HepG2 (cell line): ENCODE measurements around the gene CPED1. TPM values are rescaled to one million over a fixed set of nuclear protein-coding genes. Genes with fewer than 3 reads are reported as not detected.
A peak's percentile ranks its signal among the peaks of the same experiment; 100 is the strongest.

Source experiments
- ATAC-seq: fragments of 200-7000 bp; cut with Tn5 transposase; 3 replicates; pipeline ENCODE4 v1.9.1; 2020; ENCODE audit warnings: mild to moderate bottlenecking, moderate library complexity
- BruUV-seq: library from RNA; stranded (reverse); fragments of 400-500 nt; replicated peaks from 2 replicates; lab custom pipeline; 2021; lab: Mats Ljungman, UMichigan
- CTCF ChIA-PET: fragments of 300-600 bp; formaldehyde crosslinking; extraction: SDS; loops from one replicate; lab custom pipeline; 2021; ENCODE audit warnings: low total read pairs, inconsistent platforms, low intra/inter-chr PET ratio; lab: Yijun Ruan, JAX
- POLR2A ChIA-PET: fragments of 350-600 bp; sonication (Branson Sonifier 250); formaldehyde crosslinking; loops from one replicate; lab custom pipeline; 2020; ENCODE audit warnings: antibody characterized with exemption, inconsistent platforms; lab: Yijun Ruan, JAX
- DNase-seq: peaks from one replicate; pipeline ENCODE4 v3.0.0-alpha.2; 2015; ENCODE audit warnings: low spot score
- FAIRE-seq: peaks from 3 replicates; lab custom pipeline; 2011; peaks lifted over from hg19 to GRCh38; lab: Jason Lieb, UNC
- H2AFZ ChIP-seq: one replicate; pipeline ENCODE4 v1.6.1; 2011; ENCODE audit warnings: low read length, inconsistent platforms
- H3K27ac ChIP-seq: fragments of 300-600 bp; 3 replicates; pipeline ENCODE4 v1.8.0; 2011; ENCODE audit warnings: mixed run types, mild to moderate bottlenecking, mixed read lengths, low read length, inconsistent platforms; ENCODE audit not compliant: insufficient read depth; ENCODE audit errors: extremely low read length
- H3K27me3 ChIP-seq, 2 experiments: fragments of 200-600 bp in 1 of 2; 2 replicates in 1 of 2; 3 replicates in 1 of 2; pipeline versions ENCODE4 v1.6.0 to v1.8.0; 2011; ENCODE audit warnings: low read length in 2 of 2, mild to moderate bottlenecking in 2 of 2, moderate library complexity in 2 of 2, inconsistent platforms in 1 of 2; ENCODE audit not compliant: insufficient read depth in 2 of 2, control insufficient read depth in 1 of 2
- H3K36me3 ChIP-seq, 2 experiments: fragments of 200-600 bp in 1 of 2; replicated peaks in 1 of 2; 2 replicates in 1 of 2; 3 replicates in 1 of 2; pipeline versions ENCODE4 v1.5.1 to v1.8.0; 2011; ENCODE audit warnings: low read length in 2 of 2, inconsistent platforms in 1 of 2; ENCODE audit not compliant: insufficient read depth in 2 of 2, control insufficient read depth in 1 of 2
- H3K4me1 ChIP-seq: 2 replicates; pipeline ENCODE4 v1.5.1; 2012; ENCODE audit warnings: low read length, inconsistent platforms; ENCODE audit not compliant: insufficient read depth
- H3K4me2 ChIP-seq: 2 replicates; pipeline ENCODE4 v1.6.0; 2011; ENCODE audit warnings: low read depth, low read length, inconsistent platforms
- H3K4me3 ChIP-seq, 3 experiments: fragments of 200-600 bp in 1 of 3; sonication (generic), shearing (Covaris generic) in 1 of 3; replicated peaks in 1 of 3; 2 replicates each; pipeline ENCODE4 v1.5.1; 2011 to 2016; ENCODE audit warnings: low read length in 3 of 3, inconsistent platforms in 2 of 3, low read depth in 2 of 3, mild to moderate bottlenecking in 2 of 3, control low read depth in 1 of 3, mixed read lengths in 1 of 3; ENCODE audit not compliant: insufficient read depth in 1 of 3
- H3K79me2 ChIP-seq: one replicate; pipeline ENCODE4 v1.6.1; 2011; ENCODE audit warnings: low read length, inconsistent platforms; ENCODE audit not compliant: insufficient read depth
- H3K9ac ChIP-seq: 2 replicates; pipeline ENCODE4 v1.6.0; 2011; ENCODE audit warnings: mild to moderate bottlenecking, low read depth, low read length, inconsistent platforms; ENCODE audit not compliant: insufficient read depth
- H3K9me3 ChIP-seq: 2 replicates; pipeline ENCODE4 v1.5.1; 2012; ENCODE audit warnings: mild to moderate bottlenecking, low read length
- H4K20me1 ChIP-seq: 2 replicates; pipeline ENCODE4 v1.6.0; 2011; ENCODE audit warnings: inconsistent platforms, mild to moderate bottlenecking, low read length, moderate library complexity; ENCODE audit not compliant: insufficient read depth
- AKAP8 ChIP-seq: sonication (generic); formaldehyde crosslinking; IDR thresholded peaks from 2 replicates; pipeline ENCODE4 v1.5.1; 2020; ENCODE audit warnings: mild to moderate bottlenecking, missing genetic modification reagents
- CHD4 ChIP-seq: fragments of 200-600 bp; sonication (generic); IDR thresholded peaks from 2 replicates; pipeline ENCODE4 v1.7.0; 2017; ENCODE audit warnings: mild to moderate bottlenecking, low read length, borderline replicate concordance
- ESRRA ChIP-seq: sonication (generic); formaldehyde crosslinking; IDR thresholded peaks from 2 replicates; pipeline ENCODE4 v1.5.1; 2020; ENCODE audit warnings: mild to moderate bottlenecking, low read depth, missing genetic modification reagents
- HMGA1 ChIP-seq: sonication (generic); formaldehyde crosslinking; conservative IDR thresholded peaks from 2 replicates; pipeline ENCODE4 v1.4.0; 2020; ENCODE audit warnings: missing genetic modification reagents
- HOMEZ ChIP-seq: IDR thresholded peaks from 2 replicates; pipeline ENCODE4 v1.6.1; 2016; ENCODE audit warnings: low read depth
- KAT8 ChIP-seq: IDR thresholded peaks from 2 replicates; pipeline ENCODE4 v1.6.1; 2016; ENCODE audit warnings: missing genetic modification reagents, missing compliant biosample characterization
- KLF12 ChIP-seq: sonication (generic); formaldehyde crosslinking; IDR thresholded peaks from 2 replicates; pipeline ENCODE4 v1.4.0; 2020; ENCODE audit warnings: missing genetic modification reagents, borderline replicate concordance
- KLF6 ChIP-seq: IDR thresholded peaks from 2 replicates; pipeline ENCODE4 v1.8.0; 2016; ENCODE audit warnings: missing biosample characterization, missing genetic modification reagents
- MTERF4 ChIP-seq: sonication (generic); formaldehyde crosslinking; IDR thresholded peaks from 2 replicates; pipeline ENCODE4 v1.8.0; 2023; ENCODE audit warnings: mild to moderate bottlenecking, missing genetic modification reagents
- MTF2 ChIP-seq: sonication (generic); formaldehyde crosslinking; IDR thresholded peaks from 2 replicates; pipeline ENCODE4 v1.5.0; 2020; ENCODE audit warnings: missing genetic modification reagents, borderline replicate concordance
- RBAK ChIP-seq: sonication (generic); formaldehyde crosslinking; IDR thresholded peaks from 2 replicates; pipeline ENCODE4 v1.5.1; 2020; ENCODE audit warnings: mild to moderate bottlenecking, missing genetic modification reagents
- TRIM24 ChIP-seq: sonication (generic); formaldehyde crosslinking; IDR thresholded peaks from 2 replicates; pipeline ENCODE4 v1.8.0; 2022; ENCODE audit warnings: mild to moderate bottlenecking, missing genetic modification reagents
- ZC3H13 ChIP-seq: sonication (generic); formaldehyde crosslinking; IDR thresholded peaks from 2 replicates; pipeline ENCODE4 v1.8.1; 2023; ENCODE audit warnings: mild to moderate bottlenecking, missing genetic modification reagents, moderate library complexity
- ZFP41 ChIP-seq: sonication (generic); formaldehyde crosslinking; IDR thresholded peaks from 2 replicates; pipeline ENCODE4 v1.4.0; 2020; ENCODE audit warnings: mild to moderate bottlenecking, missing genetic modification reagents, borderline replicate concordance
- ZNF263 ChIP-seq: sonication (generic); formaldehyde crosslinking; IDR thresholded peaks from 2 replicates; pipeline ENCODE4 v1.4.0; 2020; ENCODE audit warnings: missing genetic modification reagents
- ZNF512B ChIP-seq: sonication (generic); formaldehyde crosslinking; IDR thresholded peaks from 2 replicates; pipeline ENCODE4 v1.5.1; 2020; ENCODE audit warnings: missing genetic modification reagents, mild to moderate bottlenecking, borderline replicate concordance
- ZNF652 ChIP-seq: IDR thresholded peaks from 2 replicates; pipeline ENCODE4 v1.6.1; 2016; ENCODE audit warnings: low read depth, borderline replicate concordance
- ZNF83 ChIP-seq: sonication (generic); formaldehyde crosslinking; IDR thresholded peaks from 2 replicates; pipeline ENCODE4 v1.4.0; 2020; ENCODE audit warnings: missing genetic modification reagents, mild to moderate bottlenecking, borderline replicate concordance
- WGBS: methylation state at CpG from one replicate; pipeline ENCODE4 v1.1.6; 2017; ENCODE audit warnings: low lambda C conversion rate; 5-methylcytosine and 5-hydroxymethylcytosine counted together
- in situ Hi-C: cut with HindIII; loops from 2 replicates; pipeline ENCODE4 v1.10.0; 2017; ENCODE audit warnings: low pct_unique_long_range_greater_than_20kb; ENCODE audit not compliant: extremely low pct_ligation_motif_present
- intact Hi-C: fragments of 100-400 bp; cut with micrococcal nuclease; formaldehyde crosslinking; loops from one replicate; pipeline ENCODE4 v1.10.0; 2022; ENCODE audit not compliant: unreplicated experiment
- polyA plus RNA-seq, 8 experiments: library from polyadenylated mRNA; depleted of rRNA in 3 of 8; stranded (reverse) in 7 of 8; unstranded in 1 of 8; fragments of >200 nt; fragmentation: Illumina TruSeq in 4 of 8; extraction: Trizol in 4 of 8; gene quantifications; 2 replicates each; pipeline versions ENCODE4 v1.2.1 to v1.2.3, GENCODE V29; 2011 to 2016; ENCODE audit warnings: low read depth in 4 of 8, missing spikeins in 1 of 8, mixed read lengths in 1 of 8; ENCODE audit not compliant: insufficient read depth in 1 of 8
- total RNA-seq, 5 experiments: library from RNA; depleted of rRNA; stranded (reverse); fragments of >200 nt; fragmentation: Illumina TruSeq; extraction: Trizol; gene quantifications; 2 replicates each; pipeline ENCODE4 v1.2.3, GENCODE V29; 2016; ENCODE audit warnings: low read depth in 1 of 5

Gene CPED1
- total and polyA plus RNA-seq, 2 of the 13 experiments (the other 11 are each of a cell fraction or from before 2014, with no cell fraction given): 11.5 to 27.0 TPM

- ATAC-seq: peak; percentile 68
- DNase-seq: no peak
- Histone ChIP-seq H3K9me3 (no peaks in the 10 kb centered on the region), H3K79me2 (no peaks in the 10 kb centered on the region), H3K27me3 (peaks cover 0 to 5% of the 10 kb centered on the region in 2 experiments; a peak in 1 of 5 replicates), H3K9ac (no peak overlapping the region), H3K4me3 (no peak overlapping the region), H3K4me2 (peak overlapping the region; percentile 39), H3K36me3 (no peaks in the 10 kb centered on the region), H2AFZ (peak overlapping the region; percentile 0), H4K20me1 (no peaks in the 10 kb centered on the region), H3K4me1 (no peaks in the 10 kb centered on the region), H3K27ac (no peak overlapping the region)
- in situ Hi-C loops (no loop called here), intact Hi-C loops (no loop called here)
- 6% methylated on average over 8 of the region's 9 CpGs for WGBS
- FAIRE-seq: no peak
- BruUV-seq: no TSS peak
- CTCF ChIA-PET: no interaction called here
- POLR2A ChIA-PET: no interaction called here
- TF ChIP-seq AKAP8 (CRISPR knock-in tag) (no peak), RBAK (CRISPR knock-in tag) (no peak), ESRRA (CRISPR knock-in tag) (no peak), KLF12 (CRISPR knock-in tag) (no peak), ZC3H13 (CRISPR knock-in tag) (no peak), TRIM24 (CRISPR knock-in tag) (no peak), KLF6 (CRISPR knock-in tag) (no peak), ZNF512B (no peak), ZFP41 (CRISPR knock-in tag) (no peak), CHD4 (no peak), ZNF263 (no peak), ZNF652 (CRISPR knock-in tag) (no peak), MTF2 (CRISPR knock-in tag) (no peak), KAT8 (CRISPR knock-in tag) (no peak), HMGA1 (no peak), HOMEZ (CRISPR knock-in tag) (no peak), ZNF83 (CRISPR knock-in tag) (no peak), MTERF4 (no peak)
These were observed 325.5 kb downstream of the CPED1 start for GRCh38 chr7:121313793-121314676.
